ENCODE measurements around the gene VPS37D.

VPS37D gene

GRCh38 chr7:73690646-73691045 is 23.0 kb downstream of the VPS37D start:
- no peaks in the 10 kb centered on the region for H3K27me3 ChIP-seq (ENCODE audit: low read length)
- H2AFZ ChIP-seq (ENCODE audit: low read depth, low read length, severe bottlenecking) = no peak overlapping the region
- H3K36me3 ChIP-seq (ENCODE audit: low read length) = no peaks in the 10 kb centered on the region
- no peaks in the 10 kb centered on the region for H3K9me3 ChIP-seq (ENCODE audit: insufficient read depth, low read length)
- no peaks in the 10 kb centered on the region for H3F3A ChIP-seq (ENCODE audit: insufficient read depth)
- no peaks in the 10 kb centered on the region for H4K20me1 ChIP-seq (ENCODE audit: low read depth, low read length)
- no peak overlapping the region for H3K4me2 ChIP-seq (ENCODE audit: low read depth, low read length, poor library complexity, severe bottlenecking)
- H3K9me2 ChIP-seq (replicated peaks; ENCODE audit: insufficient read depth, low read length) = no peaks in the 10 kb centered on the region
- H3K9ac ChIP-seq (ENCODE audit: low read length) = no peak overlapping the region
- H3K27ac ChIP-seq (ENCODE audit: low read depth, low read length) = no peak overlapping the region
- peaks cover 11% of the 10 kb centered on the region for H3K79me2 ChIP-seq (ENCODE audit: insufficient read depth, low read length)
- H3K4me3 ChIP-seq (ENCODE audit: insufficient read depth, low read length, poor library complexity, severe bottlenecking) = no peak overlapping the region
- TF ChIP-seq CTCF (IDR thresholded peaks at IDR 0.05; ENCODE audit: insufficient read depth, low read length, poor library complexity, severe bottlenecking) (no peak), EZH2phosphoT487 (conservative IDR thresholded peaks at IDR 0.05; ENCODE audit: low read length) (no peak)

GRCh38 chr7:73696372-73696771 is 28.7 kb downstream of the VPS37D start:
- no peaks in the 10 kb centered on the region for H3K27me3 ChIP-seq (ENCODE audit: low read length)
- no peak for TF ChIP-seq EZH2phosphoT487 (conservative IDR thresholded peaks at IDR 0.05; ENCODE audit: low read length)
- no peak for TF ChIP-seq CTCF (IDR thresholded peaks at IDR 0.05; ENCODE audit: insufficient read depth, low read length, poor library complexity, severe bottlenecking)
- no peaks in the 10 kb centered on the region for H3K79me2 ChIP-seq (ENCODE audit: insufficient read depth, low read length)
- H3K4me2 ChIP-seq (ENCODE audit: low read depth, low read length, poor library complexity, severe bottlenecking) = no peak overlapping the region
- no peaks in the 10 kb centered on the region for H4K20me1 ChIP-seq (ENCODE audit: low read depth, low read length)
- H3K9ac ChIP-seq (ENCODE audit: low read length) = no peak overlapping the region
- no peak overlapping the region for H2AFZ ChIP-seq (ENCODE audit: low read depth, low read length, severe bottlenecking)
- H3K9me3 ChIP-seq (ENCODE audit: insufficient read depth, low read length) = no peaks in the 10 kb centered on the region
- no peaks in the 10 kb centered on the region for H3F3A ChIP-seq (ENCODE audit: insufficient read depth)
- no peak overlapping the region for H3K27ac ChIP-seq (ENCODE audit: low read depth, low read length)
- no peak overlapping the region for H3K4me3 ChIP-seq (ENCODE audit: insufficient read depth, low read length, poor library complexity, severe bottlenecking)
- no peaks in the 10 kb centered on the region for H3K36me3 ChIP-seq (ENCODE audit: low read length)
- H3K9me2 ChIP-seq (replicated peaks; ENCODE audit: insufficient read depth, low read length) = no peaks in the 10 kb centered on the region

- Histone ChIP-seq H3K36me3 (ENCODE audit: low read length) (no peaks in the 10 kb centered on the region), H3K4me2 (ENCODE audit: low read depth, low read length, poor library complexity, severe bottlenecking) (no peak overlapping the region), H4K20me1 (ENCODE audit: low read depth, low read length) (no peaks in the 10 kb centered on the region)
Observed at GRCh38 chr7:73698410-73698809, 30.8 kb downstream of the VPS37D start.

More at GRCh38 chr7:73698410-73698809, 30.8 kb downstream of the VPS37D start:
- H3K9me2 ChIP-seq (replicated peaks; ENCODE audit: insufficient read depth, low read length) = no peaks in the 10 kb centered on the region
- H3K79me2 ChIP-seq (ENCODE audit: insufficient read depth, low read length) = no peaks in the 10 kb centered on the region
- H3F3A ChIP-seq (ENCODE audit: insufficient read depth) = no peaks in the 10 kb centered on the region
- H2AFZ ChIP-seq (ENCODE audit: low read depth, low read length, severe bottlenecking) = no peak overlapping the region
- H3K27me3 ChIP-seq (ENCODE audit: low read length) = no peaks in the 10 kb centered on the region
- H3K9me3 ChIP-seq (ENCODE audit: insufficient read depth, low read length) = no peaks in the 10 kb centered on the region
- H3K27ac ChIP-seq (ENCODE audit: low read depth, low read length) = no peak overlapping the region
- no peak for TF ChIP-seq EZH2phosphoT487 (conservative IDR thresholded peaks at IDR 0.05; ENCODE audit: low read length)
- TF ChIP-seq CTCF (IDR thresholded peaks at IDR 0.05; ENCODE audit: insufficient read depth, low read length, poor library complexity, severe bottlenecking) = no peak
- no peak overlapping the region for H3K4me3 ChIP-seq (ENCODE audit: insufficient read depth, low read length, poor library complexity, severe bottlenecking)
- no peak overlapping the region for H3K9ac ChIP-seq (ENCODE audit: low read length)

All from SU-DHL-6 (cell line).